Astrocyte (in vitro differentiated cells and primary cell): ENCODE measurements around the gene CMPK2. TPM values are rescaled to one million over a fixed set of nuclear protein-coding genes. Genes with fewer than 3 reads are reported as not detected.
"Not testable (repeated sequence)": the region's sequence is repeated elsewhere in the genome, so short reads cannot be mapped to it uniquely, and the experiment has no call there.

ENCODE experiments used
- DNase-seq: peaks from one replicate; pipeline ENCODE4 v3.0.0-alpha.2; 2010; ENCODE audit warnings: low read depth
- FAIRE-seq: peaks from 2 replicates; lab custom pipeline; 2011; peaks lifted over from hg19 to GRCh38; lab: Jason Lieb, UNC
- H2AFZ ChIP-seq: 2 replicates; pipeline ENCODE4 v1.6.0; 2012; ENCODE audit warnings: low read depth, low read length, inconsistent platforms
- H3K27ac ChIP-seq: 2 replicates; pipeline ENCODE4 v1.5.1; 2011; ENCODE audit warnings: low read depth, low read length, inconsistent platforms
- H3K27me3 ChIP-seq: 2 replicates; pipeline ENCODE4 v1.6.0; 2011; ENCODE audit warnings: low read length, inconsistent platforms; ENCODE audit not compliant: insufficient read depth
- H3K36me3 ChIP-seq: 2 replicates; pipeline ENCODE4 v1.5.1; 2011; ENCODE audit warnings: low read length, inconsistent platforms; ENCODE audit not compliant: insufficient read depth
- H3K4me1 ChIP-seq: 2 replicates; pipeline ENCODE4 v1.5.1; 2011; ENCODE audit warnings: low read length, inconsistent platforms; ENCODE audit not compliant: insufficient read depth
- H3K4me2 ChIP-seq: 2 replicates; pipeline ENCODE4 v1.6.0; 2012; ENCODE audit warnings: low read length, inconsistent platforms
- H3K4me3 ChIP-seq: 2 replicates; pipeline ENCODE4 v1.5.1; 2011; ENCODE audit warnings: low read depth, mild to moderate bottlenecking, low read length, inconsistent platforms; ENCODE audit not compliant: insufficient read depth
- H3K79me2 ChIP-seq: 2 replicates; pipeline ENCODE4 v1.6.0; 2012; ENCODE audit warnings: mild to moderate bottlenecking, low read length, inconsistent platforms; ENCODE audit not compliant: insufficient read depth
- H3K9ac ChIP-seq: 2 replicates; pipeline ENCODE4 v1.6.0; 2012; ENCODE audit warnings: mild to moderate bottlenecking, low read length, inconsistent platforms
- H3K9me3 ChIP-seq: 2 replicates; pipeline ENCODE4 v1.5.1; 2012; ENCODE audit warnings: low read depth, mild to moderate bottlenecking, low read length, inconsistent platforms; ENCODE audit not compliant: insufficient read depth
- H4K20me1 ChIP-seq: 2 replicates; pipeline ENCODE4 v1.6.0; 2012; ENCODE audit warnings: low read length, inconsistent platforms; ENCODE audit not compliant: insufficient read depth
- H3K27ac Mint-ChIP-seq: one replicate; pipeline ENCODE4 v1.8.0; 2021; ENCODE audit warnings: mild to moderate bottlenecking, mixed read lengths; ENCODE audit not compliant: unreplicated experiment
- H3K27me3 Mint-ChIP-seq: one replicate; pipeline ENCODE4 v1.8.0; 2021; ENCODE audit warnings: low read depth, mixed read lengths; ENCODE audit not compliant: unreplicated experiment
- H3K36me3 Mint-ChIP-seq: one replicate; pipeline ENCODE4 v1.8.0; 2021; ENCODE audit warnings: low read depth, mixed read lengths; ENCODE audit not compliant: unreplicated experiment
- H3K4me1 Mint-ChIP-seq: one replicate; pipeline ENCODE4 v1.8.0; 2021; ENCODE audit warnings: low read depth, mixed read lengths; ENCODE audit not compliant: unreplicated experiment
- H3K4me3 Mint-ChIP-seq: one replicate; pipeline ENCODE4 v1.8.0; 2021; ENCODE audit warnings: mild to moderate bottlenecking, moderate library complexity, mixed read lengths; ENCODE audit not compliant: unreplicated experiment
- H3K9me3 Mint-ChIP-seq: one replicate; pipeline ENCODE4 v1.8.0; 2021; ENCODE audit warnings: mild to moderate bottlenecking, mixed read lengths; ENCODE audit not compliant: unreplicated experiment
- CTCF ChIP-seq: IDR thresholded peaks from 2 replicates; pipeline ENCODE4 v1.5.1; 2011; ENCODE audit warnings: low read depth, mild to moderate bottlenecking, inconsistent platforms, low read length, moderate library complexity; ENCODE audit not compliant: insufficient read depth
- EZH2 ChIP-seq: IDR thresholded peaks from 2 replicates; pipeline ENCODE4 v1.6.1; 2012; ENCODE audit warnings: mild to moderate bottlenecking, low read length, inconsistent platforms; ENCODE audit not compliant: insufficient read depth
- total RNA-seq: library from RNA; stranded (reverse); gene quantifications from 2 replicates; pipeline ENCODE4 v1.2.1, GENCODE V29; 2021

The CMPK2 gene
- total RNA-seq, 1 donor from 2014 or later = 32.5 TPM

GRCh38 chr2:6906165-6906741 lies 40.5 kb upstream of the CMPK2 start:
- no peak overlapping the region for H3K9ac ChIP-seq
- H3K27ac ChIP-seq = no peak overlapping the region
- TF ChIP-seq EZH2 (no peak), CTCF (no peak)
- H4K20me1 ChIP-seq = no peaks in the 10 kb centered on the region
- no peak overlapping the region for H3K27ac Mint-ChIP-seq
- H3K4me1 Mint-ChIP-seq = peaks cover 4% of the 10 kb centered on the region
- no peaks in the 10 kb centered on the region for H3K36me3 ChIP-seq
- peaks cover 4% of the 10 kb centered on the region for H3K36me3 Mint-ChIP-seq
- H3K4me2 ChIP-seq = no peak overlapping the region
- DNase-seq = no peak
- H3K4me1 ChIP-seq = no peaks in the 10 kb centered on the region
- no peaks in the 10 kb centered on the region for H3K9me3 ChIP-seq
- peaks cover 13% of the 10 kb centered on the region for H3K9me3 Mint-ChIP-seq
- no peak overlapping the region for H3K4me3 ChIP-seq
- no peaks in the 10 kb centered on the region for H3K79me2 ChIP-seq
- no peak overlapping the region for H2AFZ ChIP-seq
- no peak for FAIRE-seq
- H3K27me3 Mint-ChIP-seq = peaks cover 2% of the 10 kb centered on the region
- H3K27me3 ChIP-seq = no peaks in the 10 kb centered on the region
- H3K4me3 Mint-ChIP-seq = no peak overlapping the region

GRCh38 chr2:6905668-6906067 lies 40.0 kb upstream of the CMPK2 start:
- H3K9ac ChIP-seq = no peak overlapping the region
- H3K27me3 Mint-ChIP-seq = peaks cover 2% of the 10 kb centered on the region
- TF ChIP-seq CTCF (no peak), EZH2 (no peak)
- no peaks in the 10 kb centered on the region for H3K36me3 ChIP-seq
- no peak overlapping the region for H3K27ac ChIP-seq
- peaks cover 4% of the 10 kb centered on the region for H3K36me3 Mint-ChIP-seq
- H3K27me3 ChIP-seq = no peaks in the 10 kb centered on the region
- H3K9me3 Mint-ChIP-seq = peaks cover 13% of the 10 kb centered on the region
- H4K20me1 ChIP-seq = no peaks in the 10 kb centered on the region
- H3K27ac Mint-ChIP-seq = no peak overlapping the region
- no peak overlapping the region for H3K4me2 ChIP-seq
- peaks cover 4% of the 10 kb centered on the region for H3K4me1 Mint-ChIP-seq
- H3K9me3 ChIP-seq = no peaks in the 10 kb centered on the region
- H3K4me1 ChIP-seq = no peaks in the 10 kb centered on the region
- no peaks in the 10 kb centered on the region for H3K79me2 ChIP-seq
- no peak overlapping the region for H3K4me3 Mint-ChIP-seq
- no peak for DNase-seq
- H2AFZ ChIP-seq = no peak overlapping the region
- FAIRE-seq = no peak
- no peak overlapping the region for H3K4me3 ChIP-seq

- not testable (repeated sequence) for H3K36me3 ChIP-seq, H2AFZ ChIP-seq, H3K4me1 ChIP-seq, H3K9me3 ChIP-seq, H3K4me2 ChIP-seq, H3K4me3 Mint-ChIP-seq, H3K79me2 ChIP-seq, H3K4me3 ChIP-seq, H3K27ac Mint-ChIP-seq, H3K36me3 Mint-ChIP-seq, H3K27me3 ChIP-seq, H3K4me1 Mint-ChIP-seq, FAIRE-seq, H3K27me3 Mint-ChIP-seq, H3K27ac ChIP-seq, H3K9ac ChIP-seq, DNase-seq, H4K20me1 ChIP-seq
- H3K9me3 Mint-ChIP-seq = peaks cover 13% of the 10 kb centered on the region
These were observed 36.9 kb upstream of the CMPK2 start for GRCh38 chr2:6902581-6902980.
